H1 (cell line): ENCODE results near the gene CYP2E1. TPM values are rescaled to one million over a fixed set of nuclear protein-coding genes. Genes with fewer than 3 reads are reported as not detected.

Experiments used
- CTCF ChIA-PET: fragments of 300-600 bp; sonication (Branson Sonifier 250); formaldehyde crosslinking; loops from one replicate; lab custom pipeline; 2021; ENCODE audit not compliant: partially characterized antibody; lab: Charles Lee
- POLR2A ChIA-PET: fragments of 300-600 bp; sonication (Branson Sonifier 250); formaldehyde crosslinking; loops from one replicate; lab custom pipeline; 2021; ENCODE audit warnings: inconsistent platforms; ENCODE audit not compliant: partially characterized antibody; lab: Charles Lee
- DNase-seq, 2 experiments: peaks; one replicate each; pipeline versions ENCODE4 v3.0.0 to v3.0.0-alpha.2; 2010 to 2022; ENCODE audit warnings: low spot score in 2 of 2, low read depth in 1 of 2, mixed read lengths in 1 of 2
- FAIRE-seq: peaks from 2 replicates; lab custom pipeline; 2011; peaks lifted over from hg19 to GRCh38; lab: Jason Lieb, UNC
- H2AFZ ChIP-seq: 2 replicates; pipeline ENCODE4 v1.8.1; 2012; ENCODE audit warnings: low read length, inconsistent platforms
- H2AK5ac ChIP-seq: 2 replicates; pipeline ENCODE4 v1.6.1; 2013; ENCODE audit warnings: low read depth, low read length
- H2BK120ac ChIP-seq: replicated peaks from 2 replicates; pipeline ENCODE3; 2013; ENCODE audit warnings: low read depth, low read length, inconsistent platforms
- H2BK12ac ChIP-seq: 2 replicates; pipeline ENCODE4 v1.6.1; 2013; ENCODE audit warnings: low read depth, low read length
- H2BK15ac ChIP-seq: 2 replicates; pipeline ENCODE4 v1.6.1; 2013; ENCODE audit warnings: low read length
- H2BK20ac ChIP-seq: 2 replicates; pipeline ENCODE4 v1.6.1; 2013; ENCODE audit warnings: low read length
- H2BK5ac ChIP-seq: 2 replicates; pipeline ENCODE4 v1.6.1; 2013; ENCODE audit warnings: low read depth, low read length
- H3K14ac ChIP-seq: 2 replicates; pipeline ENCODE4 v1.6.1; 2013; ENCODE audit warnings: inconsistent platforms; ENCODE audit not compliant: insufficient read length
- H3K18ac ChIP-seq: 2 replicates; pipeline ENCODE4 v1.6.1; 2013; ENCODE audit warnings: low read length; ENCODE audit errors: extremely low read depth
- H3K23ac ChIP-seq: 2 replicates; pipeline ENCODE4 v1.6.1; 2013; ENCODE audit warnings: inconsistent platforms; ENCODE audit not compliant: insufficient read length
- H3K23me2 ChIP-seq: 2 replicates; pipeline ENCODE4 v1.6.1; 2013; ENCODE audit warnings: low read depth, low read length
- H3K27ac ChIP-seq: 2 replicates; pipeline ENCODE4 v1.6.1; 2011; ENCODE audit warnings: low read depth, low read length, inconsistent platforms
- H3K27me3 ChIP-seq, 4 experiments: replicated peaks in 1 of 4; 1 replicate in 1 of 4; 2 replicates in 3 of 4; pipeline versions ENCODE4 v1.6.1 to v1.8.1; 2011 to 2013; ENCODE audit warnings: low read length in 3 of 4, mild to moderate bottlenecking in 3 of 4, inconsistent platforms in 2 of 4, mixed read lengths in 2 of 4, moderate library complexity in 1 of 4; ENCODE audit not compliant: control insufficient read depth in 3 of 4, insufficient read depth in 3 of 4; ENCODE audit errors: extremely low read depth in 1 of 4
- H3K36me3 ChIP-seq, 4 experiments: 2 replicates each; pipeline versions ENCODE4 v1.6.1 to v1.8.1; 2011 to 2013; ENCODE audit warnings: mild to moderate bottlenecking in 4 of 4, low read length in 3 of 4, moderate library complexity in 2 of 4, control low read depth in 1 of 4, inconsistent platforms in 1 of 4; ENCODE audit not compliant: insufficient read depth in 4 of 4, control insufficient read depth in 2 of 4
- H3K4ac ChIP-seq: replicated peaks from 2 replicates; pipeline ENCODE3; 2013; ENCODE audit warnings: low read length, low read depth, mixed read lengths, inconsistent platforms; ENCODE audit not compliant: insufficient read length
- H3K4me1 ChIP-seq, 4 experiments: replicated peaks in 1 of 4; 1 replicate in 1 of 4; 2 replicates in 3 of 4; pipeline versions ENCODE4 v1.6.1 to v1.8.1; 2011 to 2013; ENCODE audit warnings: low read length in 3 of 4, inconsistent platforms in 2 of 4, mixed read lengths in 1 of 4; ENCODE audit not compliant: insufficient read depth in 4 of 4, control insufficient read depth in 3 of 4
- H3K4me2 ChIP-seq, 2 experiments: 2 replicates each; pipeline versions ENCODE4 v1.6.1 to v1.8.1; 2011 to 2013; ENCODE audit warnings: low read depth in 2 of 2, low read length in 2 of 2, control low read depth in 1 of 2, inconsistent platforms in 1 of 2, mild to moderate bottlenecking in 1 of 2; ENCODE audit not compliant: insufficient read depth in 1 of 2
- H3K4me3 ChIP-seq, 4 experiments: fragments of 200-600, 300-600 bp in 1 of 4; sonication (generic), shearing (Covaris generic), sonication (Bioruptor Twin) in 1 of 4; 2 replicates each; pipeline versions ENCODE4 v1.5.1 to v1.8.1; 2011 to 2016; ENCODE audit warnings: low read length in 4 of 4, low read depth in 3 of 4, control low read depth in 2 of 4, inconsistent platforms in 2 of 4, mild to moderate bottlenecking in 2 of 4, mixed read lengths in 1 of 4, moderate library complexity in 1 of 4; ENCODE audit not compliant: insufficient read depth in 2 of 4; ENCODE audit errors: extremely low read depth in 1 of 4
- H3K56ac ChIP-seq: replicated peaks from 2 replicates; pipeline ENCODE3; 2013; ENCODE audit warnings: low read depth, mild to moderate bottlenecking, mixed read lengths, low read length, inconsistent platforms; ENCODE audit not compliant: insufficient read length
- H3K79me1 ChIP-seq: 2 replicates; pipeline ENCODE4 v1.6.1; 2013; ENCODE audit warnings: low read depth, low read length, control low read depth
- H3K79me2 ChIP-seq, 2 experiments: 2 replicates each; pipeline versions ENCODE4 v1.6.1 to v1.8.1; 2012 to 2013; ENCODE audit warnings: low read length in 2 of 2, mild to moderate bottlenecking in 2 of 2, inconsistent platforms in 1 of 2; ENCODE audit not compliant: insufficient read depth in 2 of 2, control insufficient read depth in 1 of 2
- H3K9ac ChIP-seq, 4 experiments: replicated peaks in 1 of 4; 1 replicate in 1 of 4; 2 replicates in 3 of 4; pipeline versions ENCODE4 v1.6.1 to v1.8.1; 2011 to 2013; ENCODE audit warnings: low read depth in 3 of 4, low read length in 3 of 4, control low read depth in 2 of 4, mild to moderate bottlenecking in 2 of 4, moderate library complexity in 2 of 4, inconsistent platforms in 1 of 4; ENCODE audit errors: extremely low read depth in 1 of 4
- H3K9me3 ChIP-seq, 2 experiments: 2 replicates each; pipeline versions ENCODE4 v1.6.1 to v1.8.1; 2012 to 2013; ENCODE audit warnings: mild to moderate bottlenecking in 2 of 2, moderate library complexity in 2 of 2, control low read depth in 1 of 2, inconsistent platforms in 1 of 2, low read depth in 1 of 2, low read length in 1 of 2, mixed read lengths in 1 of 2; ENCODE audit not compliant: insufficient read depth in 2 of 2
- H4K20me1 ChIP-seq, 2 experiments: replicated peaks in 1 of 2; 2 replicates each; pipeline versions ENCODE3 to v1.8.1; 2011 to 2013; ENCODE audit warnings: inconsistent platforms in 2 of 2, low read length in 2 of 2, mild to moderate bottlenecking in 1 of 2; ENCODE audit not compliant: insufficient read depth in 2 of 2, control insufficient read depth in 1 of 2
- H4K5ac ChIP-seq: 2 replicates; pipeline ENCODE4 v1.6.1; 2013; ENCODE audit warnings: low read length, low read depth, mixed read lengths, inconsistent platforms; ENCODE audit not compliant: insufficient read length
- H4K8ac ChIP-seq: 2 replicates; pipeline ENCODE4 v1.8.0; 2013; ENCODE audit warnings: mild to moderate bottlenecking, moderate library complexity, low read length, inconsistent platforms; ENCODE audit not compliant: insufficient read depth; ENCODE audit errors: extremely low read depth
- H4K91ac ChIP-seq: replicated peaks from 2 replicates; pipeline ENCODE3; 2013; ENCODE audit warnings: low read length, mixed read lengths, inconsistent platforms; ENCODE audit not compliant: insufficient read length
- CHD2 ChIP-seq: IDR thresholded peaks from 2 replicates; pipeline ENCODE4 v1.6.1; 2012; ENCODE audit warnings: low read length, improper control_type of control experiment
- RBBP5 ChIP-seq: IDR thresholded peaks from 2 replicates; pipeline ENCODE4 v1.7.1; 2012; ENCODE audit warnings: low read depth, mild to moderate bottlenecking, inconsistent platforms, low read length, moderate library complexity, borderline replicate concordance
- WGBS, 2 experiments: shearing (Covaris generic) in 1 of 2; methylation state at CpG; one replicate each; pipeline versions ENCODE4 v1.1.6 to v1.1.7; 2013 to 2015; ENCODE audit warnings: low lambda C conversion rate in 2 of 2, mixed read lengths in 2 of 2, inconsistent platforms in 1 of 2, low coverage in 1 of 2, missing lambda C conversion rate in 1 of 2; ENCODE audit not compliant: insufficient replicate concordance in 2 of 2, insufficient coverage in 1 of 2, insufficient read length in 1 of 2; ENCODE audit errors: extremely low coverage in 1 of 2, missing lambda C conversion rate in 1 of 2; 5-methylcytosine and 5-hydroxymethylcytosine counted together
- polyA plus RNA-seq, 7 experiments: library from polyadenylated mRNA; depleted of rRNA in 3 of 7; stranded (reverse) in 5 of 7; unstranded in 2 of 7; fragments of >200 nt in 5 of 7; fragments of 200-250 nt in 2 of 7; gene quantifications; 1 replicate in 5 of 7; 2 replicates in 1 of 7; 4 replicates in 1 of 7; pipeline versions ENCODE4 v1.2.1 to v1.2.3, GENCODE V29; 2011 to 2013; ENCODE audit warnings: missing spikeins in 2 of 7, mixed read lengths in 2 of 7
- total RNA-seq: library from RNA; stranded (reverse); fragmentation: NEBNext Ultra II Directional; extraction: Animal tissue kit (Norgen Biotek cat#: 25700); gene quantifications from 2 replicates; pipeline ENCODE4 v1.2.1, GENCODE V29; 2021

CYP2E1 gene
- total and polyA plus RNA-seq, 2 of the 8 experiments (the other 6 are each of a cell fraction or from before 2014, with no cell fraction given), result 0.11 TPM; not detected in 1

DNA sequence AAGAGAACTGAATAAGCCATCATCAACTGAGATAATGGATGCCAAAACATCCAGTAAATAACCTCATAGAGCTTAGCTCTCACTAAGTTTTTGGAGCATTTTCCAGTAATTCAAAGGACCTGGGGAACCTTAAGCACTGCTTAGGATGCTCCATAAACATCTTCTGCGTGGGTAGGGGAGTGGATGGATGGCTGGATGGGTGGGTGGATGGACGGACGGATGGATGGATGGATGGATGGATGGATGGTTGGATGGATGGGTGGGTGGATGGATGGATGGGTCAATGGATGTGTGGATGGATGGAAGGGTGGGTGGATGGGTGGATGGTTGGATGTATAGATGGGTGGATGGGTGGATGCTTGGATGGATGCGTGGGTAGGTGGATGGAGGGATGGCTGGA lies 9.0 kb downstream of the CYP2E1 start:
- 34% methylated on average over 3 of the region's 4 CpGs; no CpG with 5 or more reads in 1 of the 2 experiments for WGBS, 2 experiments
- Histone ChIP-seq H3K27me3 (no peaks in the 10 kb centered on the region), H3K79me2 (no peaks in the 10 kb centered on the region), H2AK5ac (no peak overlapping the region), H3K9ac (no peak overlapping the region), H3K23me2 (peaks cover 7% of the 10 kb centered on the region; the same call in 1 of the 2 replicates), H3K4me3 (no peak overlapping the region), H3K4me1 (no peaks in the 10 kb centered on the region), H3K56ac (no peak overlapping the region), H3K9me3 (peaks cover 74 to 77% of the 10 kb centered on the region in 2 experiments), H2BK5ac (no peak overlapping the region), H4K91ac (no peak overlapping the region), H2BK120ac (no peak overlapping the region), H3K23ac (no peak overlapping the region), H4K5ac (no peak overlapping the region), H2BK12ac (no peak overlapping the region), H3K27ac (no peak overlapping the region), H4K8ac (no peak overlapping the region), H3K4ac (no peak overlapping the region), H3K14ac (no peak overlapping the region), H3K4me2 (no peak overlapping the region), H3K36me3 (no peaks in the 10 kb centered on the region), H2BK15ac (no peak overlapping the region), H2AFZ (no peak overlapping the region), H3K79me1 (no peaks in the 10 kb centered on the region), H3K18ac (no peak overlapping the region)
- DNase-seq (no peak), FAIRE-seq (no peak)
- ChIA-PET CTCF (no interaction called here), POLR2A (no interaction called here)
- TF ChIP-seq RBBP5, result no peak
- TF ChIP-seq CHD2, result no peak
- TF ChIP-seq, all 59 proteins: peak for 0
- H2BK20ac ChIP-seq, result no peak overlapping the region
- H4K20me1 ChIP-seq, result no peaks in the 10 kb centered on the region
